ENCODE results near the gene AGFG1. TPM values are rescaled to one million over a fixed set of nuclear protein-coding genes. Genes with fewer than 3 reads are reported as not detected.

AGFG1 gene
- total RNA-seq, 4 donors from 2014 or later: 44.6 to 65.3 (median 55.7) TPM

DNA sequence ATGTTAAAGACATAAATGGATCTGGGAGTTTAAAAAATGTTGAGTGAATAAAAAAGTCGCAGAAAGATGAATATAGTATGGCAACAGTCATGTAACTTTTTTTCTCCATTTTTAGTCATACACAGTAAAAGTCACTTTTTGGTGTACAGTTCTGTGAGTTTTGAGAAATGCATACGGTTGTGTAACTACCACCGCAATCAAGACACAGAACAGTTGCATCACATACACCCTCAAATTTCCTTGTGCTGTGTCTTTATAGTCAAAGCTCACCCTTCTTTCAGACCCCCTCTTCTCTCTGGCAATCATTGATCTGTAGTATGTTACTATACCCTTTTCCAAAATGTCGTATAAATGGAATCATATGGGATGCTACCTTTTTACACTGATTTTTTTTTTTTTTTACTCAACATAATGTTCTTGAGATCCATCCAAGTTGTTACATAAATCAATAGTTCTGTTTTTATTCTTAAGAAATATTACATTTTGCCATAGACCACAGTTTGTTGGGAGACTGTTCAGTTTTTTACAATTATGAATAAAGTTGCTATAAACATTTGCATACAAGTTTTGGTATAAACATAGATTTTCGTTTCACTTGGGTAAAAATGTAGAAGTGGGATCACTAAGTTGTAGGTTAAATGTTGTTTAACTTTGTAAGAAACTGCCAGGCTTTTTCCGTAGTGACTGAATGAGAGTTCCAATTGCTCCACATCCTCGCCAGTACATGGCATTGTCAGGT is 35.4 kb upstream of the AGFG1 start:
- no peak for TF ChIP-seq POLR2A (IDR thresholded peaks at IDR 0.05)
- TF ChIP-seq, protein P1, sequence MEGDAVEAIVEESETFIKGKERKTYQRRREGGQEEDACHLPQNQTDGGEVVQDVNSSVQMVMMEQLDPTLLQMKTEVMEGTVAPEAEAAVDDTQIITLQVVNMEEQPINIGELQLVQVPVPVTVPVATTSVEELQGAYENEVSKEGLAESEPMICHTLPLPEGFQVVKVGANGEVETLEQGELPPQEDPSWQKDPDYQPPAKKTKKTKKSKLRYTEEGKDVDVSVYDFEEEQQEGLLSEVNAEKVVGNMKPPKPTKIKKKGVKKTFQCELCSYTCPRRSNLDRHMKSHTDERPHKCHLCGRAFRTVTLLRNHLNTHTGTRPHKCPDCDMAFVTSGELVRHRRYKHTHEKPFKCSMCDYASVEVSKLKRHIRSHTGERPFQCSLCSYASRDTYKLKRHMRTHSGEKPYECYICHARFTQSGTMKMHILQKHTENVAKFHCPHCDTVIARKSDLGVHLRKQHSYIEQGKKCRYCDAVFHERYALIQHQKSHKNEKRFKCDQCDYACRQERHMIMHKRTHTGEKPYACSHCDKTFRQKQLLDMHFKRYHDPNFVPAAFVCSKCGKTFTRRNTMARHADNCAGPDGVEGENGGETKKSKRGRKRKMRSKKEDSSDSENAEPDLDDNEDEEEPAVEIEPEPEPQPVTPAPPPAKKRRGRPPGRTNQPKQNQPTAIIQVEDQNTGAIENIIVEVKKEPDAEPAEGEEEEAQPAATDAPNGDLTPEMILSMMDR (IDR thresholded peaks at IDR 0.05): no peak
- WGBS, 2 donors: 77 to 85% methylated on average over 7 of the region's 7 CpGs
- DNase-seq (ENCODE audit: low spot score in 2 of 2): no peak
- intact Hi-C loops (cut with DNase I; ENCODE audit: low total_unique reads): no loop called here
- no peak overlapping the region for H3K4me3 ChIP-seq (ENCODE audit: low read depth, poor library complexity, severe bottlenecking)

DNA sequence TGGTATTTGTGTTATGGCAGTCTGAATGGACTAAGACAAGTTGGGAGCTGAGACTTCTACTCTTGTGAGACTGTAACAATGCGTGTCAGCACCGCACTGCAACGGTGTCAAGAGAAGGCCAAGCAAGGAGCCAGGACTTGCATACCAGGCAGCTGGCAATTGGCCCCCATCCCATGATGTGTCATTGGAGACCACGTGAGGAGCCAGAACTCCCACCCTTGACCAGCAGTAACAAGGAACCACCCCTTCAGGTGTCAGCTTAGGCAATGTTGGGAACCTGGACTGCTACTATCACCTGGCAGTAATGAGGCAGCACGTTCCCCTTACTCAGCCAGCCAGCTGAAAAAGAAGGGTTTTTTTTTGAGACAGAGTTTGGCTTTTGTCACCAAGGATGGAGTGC is 32.7 kb upstream of the AGFG1 start:
- 78 to 86% methylated on average over 5 of the region's 5 CpGs for WGBS, 2 donors
- H3K4me3 ChIP-seq (ENCODE audit: low read depth, poor library complexity, severe bottlenecking): no peak overlapping the region
- DNase-seq (ENCODE audit: low spot score in 2 of 2): no peak
- intact Hi-C loops (cut with DNase I; ENCODE audit: low total_unique reads): no loop called here
- TF ChIP-seq, protein P1 (IDR thresholded peaks at IDR 0.05): no peak
- TF ChIP-seq POLR2A (IDR thresholded peaks at IDR 0.05): no peak

DNA sequence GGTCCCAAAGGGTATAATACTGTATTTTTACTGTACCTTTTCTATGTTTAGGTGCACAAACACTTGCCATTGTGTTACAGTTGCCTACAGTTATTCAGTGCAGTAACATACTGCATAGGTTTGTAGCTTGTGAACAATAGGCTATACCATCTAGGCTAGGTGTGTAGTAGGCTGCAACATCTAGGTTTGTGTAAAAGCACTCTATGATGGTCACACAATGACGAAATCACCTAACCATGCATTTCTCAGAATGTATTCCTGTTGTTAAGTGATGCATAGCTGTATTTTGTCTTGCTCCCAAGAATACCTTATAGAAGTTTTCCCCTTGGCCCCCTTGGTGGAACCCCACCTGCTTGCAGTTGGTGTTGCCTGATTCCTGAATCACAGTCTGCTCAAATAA is 29.3 kb upstream of the AGFG1 start:
- intact Hi-C loops (cut with DNase I; ENCODE audit: low total_unique reads): no loop called here
- no peak overlapping the region for H3K4me3 ChIP-seq (ENCODE audit: low read depth, poor library complexity, severe bottlenecking)
- 94 to 96% methylated on average over 1 of the region's 1 CpG for WGBS, 2 donors
- DNase-seq (ENCODE audit: low spot score in 2 of 2): no peak
- no peak for TF ChIP-seq POLR2A (IDR thresholded peaks at IDR 0.05)
- TF ChIP-seq, protein P1 (IDR thresholded peaks at IDR 0.05): no peak

DNA sequence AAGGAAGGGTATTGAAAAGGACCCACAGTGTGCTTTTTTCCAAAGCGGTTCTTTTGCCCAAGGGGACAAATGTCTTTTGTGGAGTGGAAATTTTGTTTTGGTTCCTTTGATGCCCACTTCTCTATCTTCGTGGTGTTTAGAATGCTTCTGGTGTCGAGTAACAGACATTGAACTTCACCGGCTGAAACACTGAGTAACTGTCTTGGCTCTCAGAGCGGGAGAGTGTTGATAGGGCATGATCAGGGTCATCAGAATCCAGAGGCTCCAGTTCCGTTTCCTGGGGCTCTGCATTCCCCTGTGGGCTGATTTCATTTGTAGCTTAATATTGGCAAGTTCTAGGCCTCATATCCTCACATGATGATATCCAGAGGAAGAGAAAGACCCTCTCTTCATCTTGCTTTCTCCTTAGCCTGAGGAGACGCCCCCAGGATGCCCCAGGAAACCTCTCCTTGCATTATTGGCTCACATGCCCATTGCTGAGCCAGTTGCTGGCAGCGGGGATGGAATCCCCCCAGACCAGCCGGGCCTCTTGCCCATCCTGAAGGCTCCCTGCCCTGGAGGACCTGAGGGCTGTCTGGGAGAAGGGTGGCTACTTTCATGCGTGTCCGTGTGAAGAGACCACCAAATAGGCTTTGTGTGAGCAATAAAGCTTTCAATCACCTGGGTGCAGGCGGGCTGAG is 27.9 kb upstream of the AGFG1 start:
- no peak overlapping the region for H3K4me3 ChIP-seq (ENCODE audit: low read depth, poor library complexity, severe bottlenecking)
- TF ChIP-seq, protein P1 (IDR thresholded peaks at IDR 0.05): no peak
- no peak for TF ChIP-seq POLR2A (IDR thresholded peaks at IDR 0.05)
- intact Hi-C loops (cut with DNase I; ENCODE audit: low total_unique reads): no loop called here
- no peak for DNase-seq (ENCODE audit: low spot score in 2 of 2)
- 63 to 75% methylated on average over 12 of the region's 12 CpGs for WGBS, 2 donors

DNA sequence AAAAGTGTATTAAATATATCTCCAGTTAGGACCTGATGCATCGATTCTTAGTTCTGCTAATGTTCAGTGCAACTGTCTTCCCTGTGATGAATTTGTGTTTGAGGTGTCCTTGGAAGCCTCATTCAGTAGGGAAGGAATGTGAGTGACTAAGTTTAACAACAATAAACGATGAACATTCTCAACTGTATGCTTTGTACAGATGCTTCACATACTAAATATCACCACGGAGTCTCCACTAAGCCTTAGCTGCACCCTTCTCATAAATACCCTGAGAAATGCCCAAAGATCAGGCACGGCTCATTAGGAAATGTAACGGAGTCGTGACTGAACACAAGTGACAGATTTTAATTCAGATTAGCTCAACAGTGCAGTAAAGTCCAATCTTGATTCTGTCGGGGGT is 24.4 kb upstream of the AGFG1 start:
- TF ChIP-seq, protein P1 (IDR thresholded peaks at IDR 0.05): no peak
- TF ChIP-seq POLR2A (IDR thresholded peaks at IDR 0.05): no peak
- DNase-seq (ENCODE audit: low spot score in 2 of 2): no peak

More for the DNA sequence above, 24.4 kb upstream of the AGFG1 start:
- intact Hi-C loops (cut with DNase I; ENCODE audit: low total_unique reads): no loop called here
- no peak overlapping the region for H3K4me3 ChIP-seq (ENCODE audit: low read depth, poor library complexity, severe bottlenecking)
- WGBS, 2 donors: 51 to 68% methylated on average over 7 of the region's 7 CpGs
